Choroid plexus epithelial cell (primary cell): ENCODE measurements around the gene RASL11B.

Experiments used
- DNase-seq: peaks from one replicate; pipeline ENCODE4 v3.0.0-alpha.2; 2010; ENCODE audit warnings: low read depth
- H3K4me3 ChIP-seq: 2 replicates; pipeline ENCODE4 v1.5.1; 2011; ENCODE audit warnings: low read depth, mild to moderate bottlenecking, control low read depth, low read length, moderate library complexity
- TF ChIP-seq, protein P1 (sequence below): conservative IDR thresholded peaks from 2 replicates; pipeline ENCODE4 v1.5.1; 2011; ENCODE audit warnings: low read depth, mild to moderate bottlenecking, control low read depth, inconsistent platforms, low read length, moderate library complexity

RASL11B gene

DNA sequence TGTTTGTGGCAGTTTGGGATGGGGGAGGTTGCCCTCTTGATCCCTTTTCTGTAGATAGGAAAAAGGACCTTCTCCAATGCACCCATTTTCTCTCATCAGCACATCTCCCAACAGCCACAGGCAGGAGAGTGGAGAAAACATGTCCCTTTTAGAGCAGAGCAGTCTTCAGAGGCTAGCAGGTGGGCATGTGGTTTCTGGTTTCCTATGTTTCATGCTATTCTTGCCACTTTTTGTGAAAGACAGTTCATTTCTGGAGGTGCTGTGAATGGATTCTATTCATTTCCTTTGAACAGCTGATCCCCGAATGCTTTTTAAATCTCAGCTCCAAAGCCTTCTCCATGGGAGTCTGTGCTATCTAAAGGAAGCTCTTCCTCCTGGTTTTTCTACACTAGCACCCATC is 18.9 kb downstream of the RASL11B start:
- no peak overlapping the region for H3K4me3 ChIP-seq
- TF ChIP-seq, protein P1, sequence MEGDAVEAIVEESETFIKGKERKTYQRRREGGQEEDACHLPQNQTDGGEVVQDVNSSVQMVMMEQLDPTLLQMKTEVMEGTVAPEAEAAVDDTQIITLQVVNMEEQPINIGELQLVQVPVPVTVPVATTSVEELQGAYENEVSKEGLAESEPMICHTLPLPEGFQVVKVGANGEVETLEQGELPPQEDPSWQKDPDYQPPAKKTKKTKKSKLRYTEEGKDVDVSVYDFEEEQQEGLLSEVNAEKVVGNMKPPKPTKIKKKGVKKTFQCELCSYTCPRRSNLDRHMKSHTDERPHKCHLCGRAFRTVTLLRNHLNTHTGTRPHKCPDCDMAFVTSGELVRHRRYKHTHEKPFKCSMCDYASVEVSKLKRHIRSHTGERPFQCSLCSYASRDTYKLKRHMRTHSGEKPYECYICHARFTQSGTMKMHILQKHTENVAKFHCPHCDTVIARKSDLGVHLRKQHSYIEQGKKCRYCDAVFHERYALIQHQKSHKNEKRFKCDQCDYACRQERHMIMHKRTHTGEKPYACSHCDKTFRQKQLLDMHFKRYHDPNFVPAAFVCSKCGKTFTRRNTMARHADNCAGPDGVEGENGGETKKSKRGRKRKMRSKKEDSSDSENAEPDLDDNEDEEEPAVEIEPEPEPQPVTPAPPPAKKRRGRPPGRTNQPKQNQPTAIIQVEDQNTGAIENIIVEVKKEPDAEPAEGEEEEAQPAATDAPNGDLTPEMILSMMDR, result no peak

DNA sequence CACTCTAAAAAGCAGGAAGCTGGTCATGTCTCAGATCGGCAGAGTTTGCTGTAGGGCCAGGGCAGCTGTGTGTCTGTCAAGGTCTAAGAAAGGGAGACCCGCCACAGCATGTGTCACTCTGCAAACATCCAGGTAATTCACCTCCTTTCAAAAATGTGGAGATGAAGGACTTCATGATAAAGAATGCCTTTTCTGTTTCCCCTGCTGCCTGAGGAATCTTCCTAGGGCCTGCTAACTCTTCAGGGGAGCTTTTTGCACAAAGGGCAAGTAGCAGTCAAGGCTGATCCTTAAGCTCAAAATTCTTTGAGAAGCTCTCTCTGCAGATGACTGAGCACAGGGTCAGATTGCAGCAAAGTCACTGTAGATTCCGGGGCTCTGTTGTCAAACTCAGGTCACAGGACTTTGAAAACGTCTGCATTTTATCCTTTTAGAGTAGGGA is 21.1 kb downstream of the RASL11B start:
- DNase-seq, result no peak
- H3K4me3 ChIP-seq, result no peak overlapping the region
- TF ChIP-seq, protein P1, result no peak

More for the DNA sequence above, 18.9 kb downstream of the RASL11B start:
- no peak for DNase-seq

DNA sequence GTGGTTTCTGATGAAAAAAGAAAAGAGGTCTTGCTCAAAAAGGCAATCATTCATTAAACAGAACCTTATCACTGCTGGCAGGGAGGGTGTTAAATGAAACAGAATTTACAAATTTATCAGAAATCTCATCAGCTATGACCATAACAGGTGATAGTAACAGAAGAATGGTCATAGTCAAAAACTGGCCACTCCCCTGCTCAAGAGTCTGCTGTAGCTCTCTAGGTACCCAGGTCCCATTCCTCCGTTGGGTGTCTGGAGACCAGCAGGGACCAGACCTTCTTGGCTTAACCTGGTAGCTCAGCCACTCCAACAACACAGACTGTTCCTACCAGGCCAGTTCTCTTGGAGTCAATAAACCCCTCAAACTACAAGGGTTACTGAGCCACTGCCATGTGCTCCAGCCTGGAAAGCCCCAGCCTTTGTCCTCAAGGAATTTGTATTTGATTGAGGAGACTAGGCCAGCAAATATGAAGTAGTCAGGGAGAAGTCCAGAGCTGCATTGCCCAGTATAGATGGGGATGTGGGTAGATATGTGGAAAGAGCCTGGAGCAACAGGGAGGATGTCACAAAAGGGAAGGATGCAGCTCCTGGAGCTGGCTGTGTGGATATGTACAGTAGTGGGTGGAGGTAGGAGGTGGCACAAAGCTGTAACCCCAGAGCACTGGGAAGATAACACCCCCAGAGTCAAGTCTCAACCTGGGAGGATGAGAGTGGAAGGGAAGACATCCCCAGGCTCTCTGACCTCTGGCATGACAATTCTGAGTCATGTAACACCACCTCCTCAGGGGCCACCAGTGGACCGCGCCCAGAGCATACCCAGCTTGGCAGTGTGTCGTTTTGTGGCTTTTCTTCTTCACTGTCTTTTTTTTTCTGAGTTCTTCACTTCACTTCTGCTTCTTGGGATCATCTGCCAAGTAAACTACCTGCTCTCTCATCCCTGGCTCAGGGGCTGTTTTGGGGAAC is 21.9 kb downstream of the RASL11B start:
- H3K4me3 ChIP-seq, result no peak overlapping the region
- TF ChIP-seq, protein P1, result no peak
- no peak for DNase-seq

DNA sequence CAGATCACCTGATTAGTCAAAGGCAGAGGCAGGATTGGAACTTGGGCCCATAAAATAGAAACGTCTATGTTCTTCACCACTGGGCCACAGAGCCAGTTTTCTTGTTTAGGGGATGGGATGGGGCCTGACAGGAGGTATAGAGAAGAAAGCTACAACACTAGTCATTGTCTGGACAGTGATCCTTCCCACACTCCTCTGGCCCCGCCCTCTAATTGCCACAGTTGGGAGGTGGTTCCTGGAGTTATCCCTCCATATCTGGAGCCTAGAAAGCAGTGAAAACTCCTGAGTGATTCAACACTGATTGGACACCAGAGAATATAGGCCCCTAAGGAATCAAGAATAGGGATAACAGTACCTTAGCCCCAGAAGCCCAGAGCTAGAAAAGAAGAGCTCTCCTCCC is 22.9 kb downstream of the RASL11B start:
- no peak for DNase-seq
- no peak overlapping the region for H3K4me3 ChIP-seq
- TF ChIP-seq, protein P1, result no peak

DNA sequence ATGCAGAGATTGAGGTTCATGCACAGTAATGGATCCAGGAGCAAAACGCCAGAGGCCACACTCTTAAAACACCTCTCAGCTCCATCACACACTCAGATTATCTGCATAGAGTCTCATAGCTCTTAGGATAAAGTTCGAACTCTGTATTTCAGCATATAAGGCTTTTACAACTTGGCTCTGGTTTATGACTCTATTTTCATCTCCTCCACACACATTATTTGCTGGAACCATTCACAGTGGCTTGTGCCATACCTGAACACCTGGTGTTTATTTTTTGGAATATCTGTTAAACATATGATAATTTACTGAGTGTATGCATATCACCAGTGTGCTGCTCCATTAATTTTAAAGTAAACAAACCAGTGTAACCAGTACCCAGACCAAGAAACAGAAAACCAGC is 27.2 kb downstream of the RASL11B start:
- no peak overlapping the region for H3K4me3 ChIP-seq
- DNase-seq, result no peak
- TF ChIP-seq, protein P1, result no peak

DNA sequence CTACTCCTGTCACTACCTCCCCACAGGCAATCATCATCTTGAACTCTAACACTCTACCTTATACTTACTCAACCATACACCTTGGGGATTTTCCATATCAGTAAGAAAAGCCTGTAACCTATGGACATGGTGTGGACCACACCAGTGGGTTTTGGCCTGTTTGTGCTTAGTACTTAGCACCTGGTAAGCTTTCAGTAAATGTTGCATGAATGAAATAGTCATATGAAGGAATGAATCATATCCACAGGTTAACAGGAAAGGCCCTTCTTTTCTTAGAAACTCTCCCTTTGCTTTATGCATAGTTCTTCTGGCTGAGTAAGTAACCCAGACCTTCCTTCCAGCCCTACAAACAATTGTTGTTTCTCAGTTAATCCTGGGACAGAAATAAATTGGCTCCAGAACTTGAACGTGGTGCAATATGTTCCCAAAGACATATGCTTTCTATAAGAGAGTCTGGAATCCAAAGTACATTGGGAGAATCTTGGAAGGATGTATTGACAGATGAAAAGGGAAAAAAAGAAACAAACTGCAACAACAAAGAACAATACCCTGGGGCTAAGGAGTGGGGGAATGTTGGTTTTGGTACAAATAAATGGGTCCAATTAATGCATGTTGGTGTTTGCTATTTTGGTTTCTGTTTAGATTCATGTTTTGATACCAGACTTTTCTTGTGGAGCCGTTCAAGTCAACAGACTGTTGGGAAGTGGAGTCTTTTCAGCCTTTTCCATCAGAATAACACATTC is 27.8 kb downstream of the RASL11B start:
- H3K4me3 ChIP-seq, result no peak overlapping the region
- peak; percentile 23 for DNase-seq
- TF ChIP-seq, protein P1, result no peak

DNA sequence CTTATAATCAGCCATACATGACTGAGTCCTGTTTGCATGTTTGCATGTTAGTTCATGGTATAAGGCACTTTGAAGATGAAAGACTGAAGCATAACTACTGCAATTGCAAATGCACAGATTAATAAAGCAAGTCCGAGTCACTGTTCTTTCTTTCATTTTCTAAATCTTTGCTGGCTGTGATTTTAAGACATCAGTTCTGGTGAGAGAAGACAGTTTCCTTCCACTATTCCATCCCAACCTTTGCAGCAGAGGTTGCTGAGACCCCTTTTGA is 28.3 kb downstream of the RASL11B start:
- DNase-seq, result no peak
- TF ChIP-seq, protein P1, result no peak
- no peak overlapping the region for H3K4me3 ChIP-seq
